DMS 273 (cell line): Measurements from ENCODE around the gene TIGD6.

ENCODE experiments used
- DNase-seq: peaks from one replicate; lab custom pipeline; 2025; ENCODE audit not compliant: unreplicated experiment; lab: John Stamatoyannopoulos, UW

The TIGD6 gene

DNA sequence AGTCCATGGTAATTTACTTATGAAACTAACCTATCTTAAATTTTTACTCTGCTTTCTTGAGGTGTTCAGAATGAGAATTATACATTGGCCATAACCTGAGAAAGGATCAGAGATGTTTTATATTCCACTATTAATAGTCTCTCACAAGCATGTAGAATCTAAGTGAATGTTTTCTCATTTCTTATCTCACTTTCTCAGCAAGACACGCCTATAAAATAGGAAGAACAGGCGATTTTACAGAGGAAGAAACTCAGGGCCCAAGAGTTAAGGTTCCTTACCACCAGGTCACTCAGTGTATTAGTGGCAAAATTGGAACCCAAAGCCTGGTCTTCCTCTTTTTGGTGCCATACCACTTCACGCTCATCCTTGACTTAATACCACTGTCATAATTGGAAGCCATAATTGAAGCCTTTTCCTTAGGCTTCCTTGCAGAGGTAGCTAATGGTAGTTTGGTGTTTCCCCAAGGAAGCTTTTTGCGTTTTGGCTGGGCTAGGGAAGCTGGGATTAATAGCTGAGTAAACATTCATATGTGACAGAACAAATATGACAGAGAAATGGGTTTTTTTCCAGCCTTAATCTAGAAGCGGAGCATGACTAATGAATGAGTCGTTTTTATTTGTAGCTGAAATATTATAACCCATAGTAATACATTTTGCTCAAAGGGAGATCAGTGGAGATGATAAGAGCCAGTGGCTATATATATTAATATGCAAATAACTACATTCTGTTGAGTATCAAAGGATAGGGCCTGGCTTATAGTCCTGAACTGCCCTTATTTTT lies 17.0 kb upstream of the TIGD6 start:
- no peak for DNase-seq

DNA sequence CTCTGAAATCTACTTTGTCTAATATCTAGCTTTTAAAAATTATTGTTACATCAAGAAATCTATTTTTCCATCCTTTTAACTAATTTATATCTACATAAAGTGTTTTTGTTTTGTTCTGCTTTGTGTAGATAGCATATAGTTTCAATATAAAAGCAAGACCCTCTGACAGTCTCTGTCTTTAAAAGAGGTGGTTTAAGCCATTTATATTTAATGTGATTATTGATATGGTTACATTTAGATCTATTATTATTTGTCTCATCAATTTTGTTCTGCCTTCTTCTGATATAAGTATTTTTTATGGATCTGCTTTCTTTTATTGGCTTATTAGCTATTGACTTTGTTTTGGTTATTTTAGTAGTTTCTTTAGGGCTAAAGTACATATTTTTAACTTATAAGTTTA lies 16.1 kb upstream of the TIGD6 start:
- no peak for DNase-seq

DNA sequence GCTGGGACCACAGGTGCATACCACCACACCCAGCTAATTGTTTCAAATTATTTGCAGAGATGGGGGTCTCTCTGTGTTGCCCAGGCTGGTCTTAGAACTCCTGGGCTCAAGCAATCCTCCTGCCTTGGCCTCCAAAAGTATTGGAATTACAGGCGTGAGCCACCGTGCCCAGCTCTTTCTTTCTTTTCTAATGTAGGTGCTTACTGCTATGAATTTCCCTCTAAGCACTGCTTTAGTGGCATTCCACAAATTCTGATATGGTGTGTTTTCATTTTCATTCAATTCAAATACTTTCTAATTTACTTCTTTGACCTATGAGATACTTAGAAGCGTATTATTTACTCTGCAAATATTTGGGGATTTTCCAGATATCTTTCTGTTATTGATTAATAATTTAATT lies 15.0 kb upstream of the TIGD6 start:
- DNase-seq = no peak

DNA sequence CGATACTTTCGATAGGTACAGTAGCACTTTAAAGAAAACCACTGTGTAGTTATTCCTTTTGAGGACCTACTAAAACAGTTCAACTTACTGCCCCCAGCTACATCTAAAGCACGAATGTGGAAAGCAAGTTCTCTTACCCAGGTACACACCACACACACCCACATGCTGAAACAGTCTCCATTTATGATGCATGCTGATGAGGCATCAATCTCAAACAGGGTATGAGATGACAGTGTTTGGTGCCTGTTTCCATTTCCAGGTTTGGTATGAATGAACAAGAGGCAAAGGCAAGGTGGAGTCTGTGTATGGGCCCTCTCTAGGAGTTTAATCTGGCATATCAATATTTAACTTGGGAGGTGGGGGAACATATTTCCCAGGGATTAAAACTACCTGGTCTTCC lies 14.0 kb upstream of the TIGD6 start:
- no peak for DNase-seq

DNA sequence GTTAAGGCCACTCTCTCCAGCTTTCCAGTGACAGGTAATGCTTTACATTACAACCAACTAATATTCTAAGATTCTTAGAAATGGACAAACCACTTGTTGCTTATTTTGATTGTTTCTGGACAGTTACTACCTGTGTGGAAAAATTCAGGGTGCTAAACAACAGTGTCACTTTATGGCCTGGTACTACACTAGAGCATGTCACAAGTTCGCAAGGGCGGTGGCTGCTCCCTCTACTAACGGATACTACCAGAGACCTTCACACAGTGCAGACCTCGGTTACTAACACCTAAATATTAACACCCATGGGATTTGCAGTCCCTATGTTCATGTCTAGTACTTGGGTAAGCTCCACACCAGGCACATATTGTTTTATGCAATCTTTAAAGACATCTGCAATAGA lies 13.5 kb upstream of the TIGD6 start:
- no peak for DNase-seq

DNA sequence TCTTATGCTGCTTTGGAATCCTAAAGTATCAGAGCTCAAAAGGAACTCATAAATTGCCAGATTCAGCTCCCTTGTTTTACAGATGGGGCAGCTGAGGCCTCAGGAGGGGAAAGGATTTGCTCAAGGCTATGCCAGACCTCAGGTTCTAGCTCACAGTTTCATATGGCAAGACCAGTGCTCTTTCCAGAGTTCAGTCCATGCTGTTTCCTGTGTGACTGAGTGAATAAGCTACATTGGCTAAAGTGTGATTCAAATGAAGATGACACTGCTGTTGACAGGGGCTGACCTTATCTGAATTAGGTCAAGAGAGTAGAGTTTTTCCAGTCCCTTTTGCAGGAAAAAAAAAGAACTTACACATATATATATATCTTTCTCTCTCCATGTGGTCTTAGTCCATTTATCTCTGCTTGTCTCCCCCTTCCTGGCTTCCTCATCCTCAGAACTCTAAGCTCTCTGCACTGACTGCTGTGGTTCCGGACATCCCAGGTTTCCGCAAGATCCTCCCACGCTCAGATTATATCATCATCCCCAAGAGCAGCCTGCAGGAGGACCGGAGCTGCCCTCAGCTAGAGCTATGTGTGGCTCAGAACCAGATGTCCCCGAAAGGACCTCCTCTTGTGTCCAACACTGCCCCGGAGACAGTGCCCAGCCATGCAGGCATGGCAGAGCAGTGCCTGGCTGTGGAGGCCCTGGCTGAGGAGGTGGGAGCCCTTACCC lies 9.4 kb upstream of the TIGD6 start:
- no peak for DNase-seq

DNA sequence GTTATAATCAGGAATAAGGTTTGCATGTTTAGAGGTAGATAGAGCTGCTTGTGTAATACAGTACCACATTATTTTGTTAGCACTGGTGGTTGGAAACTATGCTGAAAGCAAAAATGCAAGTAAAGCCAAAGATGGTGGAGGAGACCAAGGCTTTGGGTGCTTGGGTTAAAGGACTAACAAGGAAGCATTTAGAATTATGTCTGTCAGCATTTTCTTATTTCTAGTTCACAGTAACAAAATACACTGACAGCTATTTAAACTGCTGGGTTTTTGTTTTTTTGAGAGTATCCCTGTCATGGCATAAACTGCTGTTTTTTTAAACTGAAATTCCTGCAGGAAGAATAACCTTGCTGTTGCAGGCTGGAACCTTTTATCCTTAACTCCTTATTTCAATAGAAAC lies 6.6 kb upstream of the TIGD6 start:
- DNase-seq = no peak

DNA sequence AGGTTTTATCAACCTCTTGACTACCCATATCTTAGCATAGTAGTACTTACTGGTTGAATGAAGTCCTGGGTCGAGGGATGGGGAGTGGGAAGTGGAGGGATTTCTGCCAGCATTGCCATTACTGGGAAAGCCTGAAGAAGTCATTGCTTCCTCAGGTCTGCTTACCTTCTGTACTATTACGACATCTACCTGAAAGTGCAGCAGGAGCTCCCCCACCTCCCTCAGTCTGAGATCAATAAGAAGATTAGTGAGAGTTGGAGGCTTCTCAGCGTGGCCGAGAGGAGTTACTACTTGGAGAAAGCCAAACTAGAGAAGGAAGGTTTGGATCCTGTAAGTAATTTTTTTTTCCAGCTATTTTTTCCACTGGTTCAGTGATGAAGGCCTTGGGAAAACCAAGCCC lies 5.9 kb upstream of the TIGD6 start:
- DNase-seq = no peak

DNA sequence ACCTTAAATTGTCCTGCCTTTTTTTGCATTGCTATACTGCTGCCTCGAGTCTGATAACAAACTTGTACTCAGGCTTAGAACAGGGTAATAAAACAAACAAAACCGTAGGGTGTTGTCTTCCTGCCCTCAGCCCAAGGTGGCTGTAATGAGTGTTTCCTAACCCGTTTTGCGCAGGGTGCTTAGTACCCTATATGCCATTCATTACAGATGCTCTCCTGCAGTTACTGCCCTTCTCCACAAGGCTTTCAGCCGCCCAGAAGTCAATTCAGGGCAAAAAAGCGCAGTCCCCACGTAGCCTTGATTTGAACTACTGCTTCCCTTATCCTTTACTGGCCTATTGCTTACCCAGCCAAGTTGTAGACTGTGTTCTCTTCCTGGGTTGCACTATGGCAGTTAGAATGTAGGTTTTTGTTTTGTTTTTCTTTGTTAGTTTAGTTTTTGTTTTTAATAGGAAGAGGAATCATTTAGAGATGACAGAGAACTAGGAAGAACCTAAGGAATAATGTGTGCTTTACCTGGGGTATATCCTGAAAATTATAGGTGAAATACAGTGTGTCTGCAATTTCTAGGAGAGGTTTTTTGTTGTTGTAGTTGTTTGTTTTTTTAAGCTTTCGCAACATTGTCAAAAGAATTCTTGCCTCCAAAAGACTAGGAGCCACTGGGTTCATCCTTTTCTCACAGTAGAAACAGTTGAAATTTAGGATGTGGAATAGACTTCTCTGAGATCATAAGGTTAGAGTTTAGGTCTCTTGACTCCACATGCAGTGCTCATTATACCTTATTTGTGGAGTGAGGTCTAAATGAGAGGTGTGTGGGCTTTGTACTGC lies 1.4 kb upstream of the TIGD6 start:
- DNase-seq = peak; percentile 86

DNA sequence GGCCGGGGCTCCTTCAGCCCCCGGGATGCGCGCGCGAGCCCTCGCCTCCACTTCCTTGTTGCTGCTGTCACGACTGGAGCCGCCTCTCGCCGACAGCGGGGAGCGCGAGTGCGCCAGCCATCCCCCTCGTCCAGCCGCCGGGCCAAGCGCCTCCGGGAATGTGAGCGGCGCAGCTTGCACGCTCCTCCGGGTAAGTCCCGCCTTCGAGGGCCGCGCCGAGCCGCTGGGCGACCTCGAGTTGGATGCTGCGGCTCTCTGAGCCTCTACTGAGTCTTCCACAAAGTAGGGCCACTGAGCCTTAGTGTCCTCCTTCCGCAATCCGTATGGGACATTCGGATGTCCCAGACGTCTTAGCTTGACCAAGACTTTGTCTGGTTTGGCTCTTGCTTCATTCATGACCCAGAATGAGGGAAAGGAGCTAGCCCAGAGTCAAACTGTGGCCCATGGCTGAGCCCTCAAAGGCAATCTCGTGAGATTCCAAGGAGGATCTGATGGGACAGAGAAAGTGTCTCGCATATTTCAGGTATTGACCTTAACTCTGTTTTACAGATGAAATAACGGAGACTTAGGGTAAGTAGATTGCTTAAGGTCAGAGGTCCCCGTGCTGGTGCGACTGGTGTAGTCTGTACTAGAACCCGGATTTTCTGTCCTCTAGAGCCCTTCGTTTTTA lies 671 bp upstream of the TIGD6 start:
- peak; percentile 71 for DNase-seq

DNA sequence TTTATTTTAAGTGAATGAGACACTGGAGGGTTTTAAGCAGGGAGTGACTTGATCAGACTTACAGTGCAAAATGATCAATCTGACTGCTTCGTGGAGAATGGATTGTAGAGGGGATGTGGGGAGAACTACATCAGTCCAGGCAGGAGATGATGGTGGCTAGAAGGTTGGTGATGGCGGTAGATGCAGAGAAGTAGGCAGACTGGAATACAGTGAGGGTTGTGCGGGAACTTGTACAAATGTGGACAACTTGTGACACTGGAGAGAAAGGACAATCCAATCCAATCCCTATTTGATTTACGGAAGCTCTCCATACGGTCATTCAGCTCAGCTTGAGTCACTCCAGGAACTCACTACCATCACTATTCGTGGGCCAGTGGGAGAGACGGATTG lies 593 bp downstream of the TIGD6 start:
- DNase-seq = no peak

DNA sequence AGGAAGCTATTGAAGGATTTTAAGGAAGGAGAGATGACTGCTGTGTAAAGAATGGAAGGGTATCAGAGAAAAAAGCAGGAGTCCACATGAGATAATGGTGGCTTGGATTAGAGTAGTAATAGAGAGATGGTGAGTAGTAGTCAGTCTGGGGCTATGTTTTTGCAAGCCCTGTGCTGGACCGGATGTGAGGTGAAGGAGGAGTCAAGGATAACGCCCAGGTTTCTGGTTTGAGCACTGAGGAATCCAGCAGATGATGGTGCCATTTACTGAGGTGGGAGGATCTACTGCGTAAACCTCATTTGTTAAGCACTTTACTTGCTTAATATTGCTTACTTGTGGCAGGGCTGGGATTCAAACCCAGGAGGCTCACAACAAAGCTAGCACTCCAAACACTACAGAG lies 1.1 kb downstream of the TIGD6 start:
- DNase-seq = no peak

DNA sequence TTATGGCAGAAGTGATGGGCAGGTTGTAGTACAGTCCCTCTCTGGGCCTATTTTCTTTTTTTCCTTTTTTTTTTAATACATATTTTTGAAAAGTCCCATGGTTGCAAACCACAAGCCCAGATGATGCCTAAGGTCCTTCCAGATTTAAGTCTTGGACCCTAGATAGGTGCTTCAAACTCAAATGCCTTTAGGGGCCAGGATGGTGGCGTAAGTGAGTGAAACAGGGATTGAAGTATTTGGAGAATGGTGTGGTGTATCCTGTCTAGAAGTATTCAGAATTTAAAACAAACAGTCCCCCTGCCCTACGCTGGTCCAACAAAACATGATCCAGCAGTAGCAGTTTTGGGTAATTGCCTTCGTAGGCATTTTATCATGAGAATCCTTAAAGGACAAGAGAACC lies 2.2 kb downstream of the TIGD6 start:
- DNase-seq = no peak

DNA sequence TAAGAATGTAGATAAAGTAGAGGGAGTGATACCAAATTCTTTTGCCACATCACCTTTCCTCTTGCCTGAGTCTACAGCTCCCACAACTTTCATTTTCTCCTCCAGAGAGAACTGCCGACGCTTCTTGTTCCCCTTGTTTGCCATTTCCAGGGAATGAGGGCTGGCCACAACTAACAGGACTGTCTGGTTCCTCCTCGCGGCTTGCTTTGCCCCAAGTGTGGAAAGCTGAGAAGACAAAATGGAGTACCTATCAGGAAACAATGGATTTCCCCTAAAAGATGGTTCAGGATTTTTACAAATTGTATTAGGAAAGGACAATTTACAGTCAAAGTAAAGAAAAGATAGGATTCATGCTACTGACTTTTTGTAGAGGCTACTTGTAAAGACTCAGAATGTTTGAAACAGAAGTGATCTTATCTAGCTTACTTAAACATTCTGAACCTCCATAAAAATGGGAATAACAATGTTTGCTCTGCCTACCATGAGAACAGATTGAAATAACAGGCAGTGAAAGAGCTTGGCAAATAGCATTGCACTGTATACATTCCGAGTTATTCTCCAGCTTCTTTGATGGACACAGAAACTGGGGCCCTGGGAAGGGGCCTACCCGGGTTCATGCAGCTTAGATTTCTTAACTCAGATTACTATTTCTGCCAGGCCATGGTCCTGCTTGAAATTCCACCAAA lies 4.1 kb downstream of the TIGD6 start:
- no peak for DNase-seq

DNA sequence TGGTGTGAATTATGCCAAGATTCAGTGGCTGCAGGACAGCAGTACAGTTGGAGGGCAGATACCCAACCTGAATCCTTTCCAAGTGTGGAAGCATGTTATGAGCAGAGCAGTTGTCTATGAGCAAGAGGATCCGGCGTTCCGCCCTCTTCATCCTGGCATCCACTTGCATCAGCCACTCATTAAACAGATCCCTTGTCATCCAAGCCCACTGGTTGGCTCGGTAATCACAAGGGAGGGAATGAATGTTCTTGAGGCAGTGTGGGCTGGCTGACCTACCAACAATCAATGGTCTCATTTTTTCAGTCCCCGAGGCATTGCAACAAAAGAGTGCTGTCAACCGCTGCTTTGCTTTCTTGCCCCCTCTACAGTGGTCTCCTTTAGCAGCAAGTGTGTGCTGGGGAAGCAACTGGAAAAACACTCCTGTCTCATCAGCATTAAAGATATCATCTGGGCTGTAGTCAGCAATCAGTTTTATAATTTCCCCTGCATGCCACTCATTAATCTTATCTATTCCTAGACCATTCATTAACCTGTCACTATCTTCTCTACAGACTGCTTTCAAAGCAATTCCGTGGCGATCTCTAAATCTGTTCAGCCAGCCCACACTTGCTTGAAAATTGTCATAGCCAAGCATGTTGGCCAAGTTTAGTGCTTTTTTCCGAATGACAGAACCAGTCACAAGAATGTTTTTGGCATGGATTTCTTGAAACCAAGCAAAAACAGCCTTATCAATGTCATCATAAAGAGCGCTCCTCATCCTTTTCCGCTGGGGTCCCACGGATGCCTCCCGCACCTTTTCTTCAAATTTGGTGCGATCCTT lies 4.9 kb downstream of the TIGD6 start:
- DNase-seq = no peak

DNA sequence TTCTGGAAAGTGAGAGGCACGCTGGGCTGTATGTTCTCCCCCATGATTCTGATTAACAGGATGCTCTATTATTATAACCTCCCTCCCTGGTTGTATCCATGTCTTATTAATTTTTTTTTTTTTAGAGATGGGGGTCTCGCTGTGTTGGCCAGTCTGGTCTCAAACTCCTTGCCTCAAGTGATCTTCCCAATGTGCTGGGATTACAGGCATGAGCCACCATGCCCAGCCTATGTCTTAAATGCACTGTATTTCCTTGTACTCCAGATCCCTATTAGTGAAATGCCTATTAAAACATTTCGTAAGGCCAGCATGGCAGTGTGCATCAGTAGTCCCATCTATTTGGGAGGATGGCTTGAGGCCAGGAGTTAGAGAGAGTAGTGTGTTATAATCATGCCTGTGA lies 7.0 kb downstream of the TIGD6 start:
- no peak for DNase-seq

DNA sequence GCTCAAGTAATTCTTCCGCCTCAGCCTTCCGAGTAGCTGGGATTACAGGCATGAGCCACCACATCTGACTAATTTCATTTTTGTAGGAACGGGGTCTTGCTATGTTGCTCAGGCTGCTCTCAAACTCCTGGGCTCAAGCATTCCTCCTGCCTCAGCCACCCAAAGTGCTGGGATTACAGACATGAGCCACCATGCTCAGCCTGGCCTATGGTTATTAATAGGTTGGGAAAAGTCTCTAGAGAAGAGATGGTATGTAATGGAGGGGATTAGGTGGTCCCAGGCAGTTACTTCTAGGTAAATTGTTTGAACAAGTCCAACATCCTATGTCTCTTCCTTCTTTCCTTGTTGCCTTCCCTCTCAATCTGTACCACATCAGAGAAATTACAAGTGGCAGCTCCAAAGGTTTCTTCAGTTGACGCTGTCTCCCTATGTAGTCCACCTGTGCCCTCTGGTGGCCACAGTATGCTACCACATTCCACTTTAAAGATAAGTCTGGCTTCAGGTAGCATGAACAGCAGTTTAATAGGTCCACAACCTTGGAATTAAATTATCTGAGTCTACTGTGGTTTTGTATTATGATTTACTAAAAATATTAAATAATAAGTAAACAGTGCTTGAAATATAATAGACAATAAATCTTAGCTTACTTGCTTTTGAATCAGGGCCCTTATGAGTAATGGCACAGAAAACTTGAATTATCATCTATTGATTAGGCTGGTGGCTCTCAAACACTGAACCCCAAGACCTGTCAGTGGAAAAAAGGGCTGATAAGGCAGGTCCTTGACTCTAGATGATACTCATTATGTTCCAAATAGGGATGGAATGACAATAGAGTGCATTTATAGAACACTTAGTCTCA lies 9.7 kb downstream of the TIGD6 start:
- DNase-seq = peak; percentile 89

DNA sequence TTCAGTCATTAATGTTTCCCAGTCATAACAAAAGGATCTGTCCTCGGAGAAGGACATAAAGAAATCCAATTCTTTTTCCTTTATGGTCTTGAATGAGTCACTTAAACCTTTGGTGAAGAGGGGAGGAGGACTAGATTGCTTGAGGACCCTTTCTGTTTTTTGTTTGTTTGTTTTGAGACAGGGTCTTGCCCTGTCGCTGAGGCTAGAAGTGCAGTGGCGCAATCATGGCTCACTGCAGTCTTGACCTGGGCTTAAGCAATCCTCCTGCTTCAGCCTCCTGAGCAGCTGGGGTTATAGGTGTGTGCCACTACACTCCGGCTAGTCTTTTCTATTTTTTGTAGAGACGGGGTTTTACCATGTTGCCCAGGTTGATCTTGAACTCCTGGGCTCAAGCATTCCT lies 12.3 kb downstream of the TIGD6 start:
- no peak for DNase-seq

DNA sequence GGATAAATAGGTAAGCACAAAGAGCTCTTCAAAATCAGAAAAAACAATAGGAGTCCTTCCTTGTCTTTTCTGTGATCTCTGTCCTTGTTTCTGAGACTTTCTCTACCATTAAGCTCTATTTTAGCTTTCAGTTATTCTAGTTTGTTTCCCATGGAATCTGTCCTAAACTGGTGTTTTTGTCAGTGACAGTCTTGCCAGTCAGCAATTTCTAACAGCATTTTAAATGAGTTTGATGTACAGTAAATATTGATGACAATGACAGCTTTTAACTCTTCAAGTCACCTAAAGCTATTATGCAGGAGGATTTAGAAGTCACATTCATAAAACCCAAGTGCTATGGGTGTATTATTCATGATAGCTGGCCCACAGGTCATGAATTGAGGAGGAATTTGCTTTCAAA lies 17.9 kb downstream of the TIGD6 start:
- no peak for DNase-seq
